RWPE2 (cell line): ENCODE data around the gene CYB561D1.

Experiments used
- ATAC-seq: fragments of 200-7000 bp; cut with Tn5 transposase; 3 replicates; pipeline ENCODE4 v1.9.1; 2021; ENCODE audit warnings: low read depth
- DNase-seq: peaks from one replicate; pipeline ENCODE4 v3.0.0-alpha.2; 2020; ENCODE audit warnings: low spot score
- H3K27ac ChIP-seq: fragments of 450-650 bp; 2 replicates; pipeline ENCODE4 v1.5.1; 2017; ENCODE audit warnings: mild to moderate bottlenecking; ENCODE audit not compliant: poor library complexity, severe bottlenecking
- H3K27me3 ChIP-seq: fragments of 250-450 bp; sonication (Bioruptor Pico); 2 replicates; pipeline ENCODE4 v1.5.1; 2021; ENCODE audit warnings: mild to moderate bottlenecking, moderate library complexity; ENCODE audit not compliant: insufficient read depth, poor library complexity, severe bottlenecking
- H3K36me3 ChIP-seq: fragments of 250-450 bp; sonication (Bioruptor Pico); 2 replicates; pipeline ENCODE4 v1.5.1; 2020; ENCODE audit warnings: low read depth, mild to moderate bottlenecking, moderate library complexity
- H3K4me1 ChIP-seq: fragments of 250-450 bp; sonication (Bioruptor Pico); 2 replicates; pipeline ENCODE4 v1.5.1; 2021; ENCODE audit warnings: mild to moderate bottlenecking, moderate library complexity; ENCODE audit not compliant: insufficient read depth, poor library complexity, severe bottlenecking
- H3K4me3 ChIP-seq: fragments of 250-450 bp; sonication (Bioruptor Pico); 2 replicates; pipeline ENCODE4 v1.5.1; 2021; ENCODE audit warnings: mild to moderate bottlenecking, moderate library complexity; ENCODE audit not compliant: severe bottlenecking
- H3K9me3 ChIP-seq: fragments of 250-450 bp; sonication (Bioruptor Pico); 2 replicates; pipeline ENCODE4 v1.5.1; 2021; ENCODE audit warnings: mild to moderate bottlenecking, moderate library complexity; ENCODE audit not compliant: severe bottlenecking
- CTCF ChIP-seq: fragments of 450-650 bp; IDR thresholded peaks from one replicate; pipeline ENCODE4 v1.5.1; 2017; ENCODE audit warnings: mild to moderate bottlenecking, moderate library complexity; ENCODE audit not compliant: poor library complexity, severe bottlenecking

The CYB561D1 gene

GRCh38 chr1:109475261-109475660 is 18.6 kb upstream of the CYB561D1 start:
- no peak for DNase-seq
- no peak for TF ChIP-seq CTCF
- no peaks in the 10 kb centered on the region for H3K9me3 ChIP-seq
- no peaks in the 10 kb centered on the region for H3K36me3 ChIP-seq
- H3K4me3 ChIP-seq = no peak overlapping the region
- no peak for ATAC-seq
- H3K4me1 ChIP-seq = no peaks in the 10 kb centered on the region
- H3K27ac ChIP-seq = no peak overlapping the region
- peaks cover 25% of the 10 kb centered on the region for H3K27me3 ChIP-seq

- H3K4me3 ChIP-seq = no peak overlapping the region
- TF ChIP-seq CTCF = no peak
- H3K9me3 ChIP-seq = no peaks in the 10 kb centered on the region
- no peak overlapping the region for H3K27ac ChIP-seq
- H3K36me3 ChIP-seq = no peaks in the 10 kb centered on the region
- H3K27me3 ChIP-seq = peaks cover 10% of the 10 kb centered on the region
- no peaks in the 10 kb centered on the region for H3K4me1 ChIP-seq
- ATAC-seq = no peak
- no peak for DNase-seq
These were observed 17.1 kb upstream of the CYB561D1 start for GRCh38 chr1:109476825-109477224.

GRCh38 chr1:109477821-109478220 is 16.1 kb upstream of the CYB561D1 start:
- no peak for TF ChIP-seq CTCF
- H3K27me3 ChIP-seq = peaks cover 5% of the 10 kb centered on the region

GRCh38 chr1:109478806-109479205 is 15.1 kb upstream of the CYB561D1 start:
- no peak overlapping the region for H3K27ac ChIP-seq
- no peaks in the 10 kb centered on the region for H3K9me3 ChIP-seq
- DNase-seq (no peak), ATAC-seq (peak; percentile 53)
- no peak for TF ChIP-seq CTCF
- H3K27me3 ChIP-seq = no peaks in the 10 kb centered on the region
- no peaks in the 10 kb centered on the region for H3K36me3 ChIP-seq
- H3K4me1 ChIP-seq = no peaks in the 10 kb centered on the region
- H3K4me3 ChIP-seq = no peak overlapping the region

More at GRCh38 chr1:109477821-109478220, 16.1 kb upstream of the CYB561D1 start:
- Histone ChIP-seq H3K4me3 (no peak overlapping the region), H3K4me1 (no peaks in the 10 kb centered on the region), H3K9me3 (no peaks in the 10 kb centered on the region), H3K27ac (no peak overlapping the region), H3K36me3 (no peaks in the 10 kb centered on the region)
- ATAC-seq = no peak
- DNase-seq = no peak

GRCh38 chr1:109479311-109479710 is 14.6 kb upstream of the CYB561D1 start:
- H3K27me3 ChIP-seq = no peaks in the 10 kb centered on the region
- ATAC-seq (no peak), DNase-seq (no peak)
- H3K4me1 ChIP-seq = no peaks in the 10 kb centered on the region
- no peak overlapping the region for H3K27ac ChIP-seq
- no peaks in the 10 kb centered on the region for H3K36me3 ChIP-seq
- no peak for TF ChIP-seq CTCF
- H3K9me3 ChIP-seq = no peaks in the 10 kb centered on the region
- H3K4me3 ChIP-seq = no peak overlapping the region
